Endodermal cell (in vitro differentiated cells): ENCODE measurements around the gene CTNNA2. TPM values are rescaled to one million over a fixed set of nuclear protein-coding genes. Genes with fewer than 3 reads are reported as not detected.
A peak's percentile ranks its signal among the peaks of the same experiment; 100 is the strongest.

Experiments used
- DNase-seq: peaks from one replicate; pipeline ENCODE4 v3.0.0-alpha.2; 2017
- H3K27ac ChIP-seq: 2 replicates; pipeline ENCODE4 v1.5.1; 2013; ENCODE audit warnings: mild to moderate bottlenecking, low read depth, low read length, moderate library complexity
- H3K27me3 ChIP-seq: 2 replicates; pipeline ENCODE4 v1.6.1; 2013; ENCODE audit warnings: mild to moderate bottlenecking, low read length, moderate library complexity; ENCODE audit not compliant: insufficient read depth, control insufficient read depth, poor library complexity, severe bottlenecking
- H3K36me3 ChIP-seq: 2 replicates; pipeline ENCODE4 v1.7.0; 2013; ENCODE audit warnings: mild to moderate bottlenecking, low read length, moderate library complexity; ENCODE audit not compliant: control insufficient read depth, insufficient read depth
- H3K4me1 ChIP-seq: one replicate; pipeline ENCODE4 v1.7.0; 2013; ENCODE audit warnings: low read length; ENCODE audit not compliant: control insufficient read depth, insufficient read depth
- H3K4me3 ChIP-seq: 2 replicates; pipeline ENCODE4 v1.5.1; 2013; ENCODE audit warnings: mild to moderate bottlenecking, low read length, moderate library complexity
- H3K9ac ChIP-seq: 2 replicates; pipeline ENCODE4 v1.6.1; 2013; ENCODE audit warnings: mild to moderate bottlenecking, low read length, moderate library complexity; ENCODE audit not compliant: poor library complexity, severe bottlenecking; ENCODE audit errors: extremely low read depth
- H3K9me3 ChIP-seq: 2 replicates; pipeline ENCODE4 v1.6.1; 2013; ENCODE audit warnings: mild to moderate bottlenecking, low read length, moderate library complexity; ENCODE audit not compliant: control insufficient read depth
- H3K27ac Mint-ChIP-seq: 2 replicates; pipeline ENCODE4 v1.8.0; 2020; ENCODE audit warnings: mixed read lengths
- H3K27me3 Mint-ChIP-seq: 2 replicates; pipeline ENCODE4 v1.8.0; 2021; ENCODE audit warnings: mild to moderate bottlenecking, mixed read lengths; ENCODE audit not compliant: insufficient read depth
- H3K36me3 Mint-ChIP-seq: 2 replicates; pipeline ENCODE4 v1.8.0; 2020; ENCODE audit warnings: low read depth, mixed read lengths
- H3K4me1 Mint-ChIP-seq: 2 replicates; pipeline ENCODE4 v1.8.0; 2020; ENCODE audit warnings: mixed read lengths
- H3K4me3 Mint-ChIP-seq: 2 replicates; pipeline ENCODE4 v1.8.0; 2020; ENCODE audit warnings: mild to moderate bottlenecking, moderate library complexity, mixed read lengths
- H3K9me3 Mint-ChIP-seq: 2 replicates; pipeline ENCODE4 v1.8.0; 2020; ENCODE audit warnings: mild to moderate bottlenecking, mixed read lengths
- CTCF ChIP-seq: fragments of 200-600 bp; sonication (generic); conservative IDR thresholded peaks from 2 replicates; pipeline ENCODE4 v1.5.0; 2021; ENCODE audit warnings: antibody characterized with exemption, mild to moderate bottlenecking
- WGBS, 2 experiments: methylation state at CpG; one replicate each; pipeline versions ENCODE4 v1.1.5 to v1.1.7; 2013; ENCODE audit warnings: missing lambda C conversion rate in 2 of 2, mixed read lengths in 1 of 2; ENCODE audit not compliant: insufficient coverage in 1 of 2, insufficient read length in 1 of 2; 5-methylcytosine and 5-hydroxymethylcytosine counted together
- total RNA-seq, 2 donors: library from RNA; stranded (reverse); fragmentation: NEBNext Ultra II Directional in 1 of 2; extraction: Animal tissue kit (Norgen Biotek cat#: 25700) in 1 of 2; gene quantifications; 2 replicates in 1 of 2; 3 replicates in 1 of 2; pipeline ENCODE4 v1.2.1, GENCODE V29; 2021

Gene CTNNA2
- total RNA-seq, 2 donors from 2014 or later = 7.7 to 9.8 TPM

DNA sequence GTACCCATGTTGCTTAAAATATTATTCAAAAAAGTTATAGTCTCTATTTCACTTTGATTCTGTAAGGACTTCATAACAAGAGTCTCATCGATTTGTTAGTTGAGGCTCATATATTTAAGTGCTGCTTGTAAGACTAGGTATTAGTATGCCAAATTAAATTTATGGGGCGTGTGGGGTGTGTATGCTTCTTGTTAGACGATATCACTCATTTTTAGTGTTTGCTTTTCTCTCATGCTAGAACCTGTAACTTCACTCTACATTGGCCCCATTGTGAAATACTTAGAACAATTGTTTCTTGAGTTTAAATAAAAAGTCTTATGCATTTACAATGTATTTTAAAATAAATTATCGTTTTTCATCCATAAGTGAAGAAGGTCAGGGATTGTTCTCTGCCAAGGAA lies 63.6 kb downstream of the CTNNA2 start:
- no peak for DNase-seq
- H3K9me3 Mint-ChIP-seq = no peaks in the 10 kb centered on the region
- Histone ChIP-seq H3K27me3 (no peaks in the 10 kb centered on the region), H3K9ac (no peak overlapping the region), H3K4me1 (no peaks in the 10 kb centered on the region), H3K36me3 (no peaks in the 10 kb centered on the region), H3K27ac (no peak overlapping the region), H3K9me3 (no peaks in the 10 kb centered on the region), H3K4me3 (no peak overlapping the region)
- H3K27me3 Mint-ChIP-seq = no peaks in the 10 kb centered on the region
- peaks cover 4% of the 10 kb centered on the region for H3K4me1 Mint-ChIP-seq
- H3K27ac Mint-ChIP-seq = no peak overlapping the region
- H3K4me3 Mint-ChIP-seq = no peak overlapping the region
- no peak for TF ChIP-seq CTCF
- 85% methylated on average over 3 of the region's 4 CpGs; no CpG with 5 or more reads in 1 of the 2 experiments for WGBS, 2 experiments
- H3K36me3 Mint-ChIP-seq = no peaks in the 10 kb centered on the region

DNA sequence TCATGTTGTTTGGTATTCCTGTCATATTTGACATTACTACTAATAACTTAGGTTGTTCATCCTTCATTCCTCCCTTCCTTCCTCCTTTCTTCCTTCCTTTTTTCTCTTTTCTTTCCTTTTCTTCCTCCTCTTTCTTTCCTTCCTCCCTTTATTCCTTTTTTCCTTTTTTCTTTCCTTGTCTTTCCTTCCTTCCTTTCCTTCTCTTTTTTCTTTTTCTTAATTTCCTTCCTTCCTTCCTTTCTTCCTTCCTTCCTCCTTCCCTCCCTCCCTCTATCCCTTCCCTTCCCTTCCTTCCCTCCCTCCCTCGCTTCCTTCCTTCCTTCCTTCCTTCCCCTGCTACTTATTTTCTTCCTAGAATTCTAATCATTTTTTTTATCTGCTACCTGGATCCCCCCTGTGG lies 66.1 kb downstream of the CTNNA2 start:
- Histone ChIP-seq H3K36me3 (no peaks in the 10 kb centered on the region), H3K9me3 (no peaks in the 10 kb centered on the region), H3K9ac (no peak overlapping the region), H3K27me3 (no peaks in the 10 kb centered on the region), H3K27ac (no peak overlapping the region), H3K4me1 (no peaks in the 10 kb centered on the region), H3K4me3 (no peak overlapping the region)
- H3K4me1 Mint-ChIP-seq = peaks cover 4% of the 10 kb centered on the region
- H3K4me3 Mint-ChIP-seq = no peak overlapping the region
- no peak overlapping the region for H3K27ac Mint-ChIP-seq
- no peaks in the 10 kb centered on the region for H3K27me3 Mint-ChIP-seq
- no peak for DNase-seq
- no peak for TF ChIP-seq CTCF
- no peaks in the 10 kb centered on the region for H3K36me3 Mint-ChIP-seq
- no peaks in the 10 kb centered on the region for H3K9me3 Mint-ChIP-seq
- WGBS, 2 experiments = 97 to 100% methylated on average over 1 of the region's 1 CpG

DNA sequence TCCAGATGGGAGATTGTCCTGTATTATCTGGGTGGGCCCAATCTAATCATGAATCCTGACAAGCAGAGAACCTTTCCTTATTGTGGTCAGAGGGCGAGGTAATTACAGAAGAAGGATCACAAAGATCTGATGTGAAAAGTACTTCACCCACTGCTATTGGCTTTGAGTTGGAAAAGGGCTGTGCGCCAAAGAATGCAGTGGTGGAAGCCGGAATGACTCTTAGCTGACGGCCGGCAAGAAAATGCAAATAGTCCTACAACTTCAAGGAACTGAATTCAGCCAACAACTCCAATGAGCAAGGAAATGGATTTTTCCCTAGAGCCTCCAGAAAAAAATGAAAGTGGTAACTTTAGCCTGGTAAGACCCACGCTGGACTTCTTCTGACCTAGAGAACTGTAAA lies 67.3 kb downstream of the CTNNA2 start:
- H3K4me3 Mint-ChIP-seq = no peak overlapping the region
- no peak overlapping the region for H3K9ac ChIP-seq
- peak; percentile 73 for DNase-seq
- no peaks in the 10 kb centered on the region for H3K36me3 Mint-ChIP-seq
- whole genome bisulfite sequencing, 2 experiments = 87 to 100% methylated on average over 4 to 6 of the region's 6 CpGs
- no peaks in the 10 kb centered on the region for H3K4me1 Mint-ChIP-seq
- H3K27me3 ChIP-seq = no peaks in the 10 kb centered on the region
- no peaks in the 10 kb centered on the region for H3K9me3 Mint-ChIP-seq
- H3K4me3 ChIP-seq = no peak overlapping the region
- peak; percentile 57 for TF ChIP-seq CTCF
- H3K36me3 ChIP-seq = no peaks in the 10 kb centered on the region
- H3K4me1 ChIP-seq = no peaks in the 10 kb centered on the region
- H3K9me3 ChIP-seq = no peaks in the 10 kb centered on the region
- H3K27ac Mint-ChIP-seq = no peak overlapping the region
- no peaks in the 10 kb centered on the region for H3K27me3 Mint-ChIP-seq
- H3K27ac ChIP-seq = no peak overlapping the region
